Left forelimb (tissue), 1 donor: ENCODE measurements around the gene CPOX.

Experiments used
- DNase-seq: peaks from one replicate; pipeline ENCODE4 v3.0.0-alpha.2; 2018; ENCODE audit warnings: low spot score

CPOX gene

GRCh38 chr3:98596087-98596486 lies 2.7 kb upstream of the CPOX start:
- DNase-seq = no peak

GRCh38 chr3:98594628-98595324 lies 1.4 kb upstream of the CPOX start:
- DNase-seq = no peak

- DNase-seq = no peak
Measured at GRCh38 chr3:98592345-98592935, 971 bp downstream of the CPOX start.

GRCh38 chr3:98589331-98590036 lies 3.9 kb downstream of the CPOX start:
- no peak for DNase-seq

GRCh38 chr3:98588065-98588464 lies 5.3 kb downstream of the CPOX start:
- no peak for DNase-seq

- no peak for DNase-seq
Measured at GRCh38 chr3:98587654-98588053, 5.8 kb downstream of the CPOX start.

GRCh38 chr3:98584547-98584946 lies 8.9 kb downstream of the CPOX start:
- DNase-seq = no peak

- no peak for DNase-seq
Measured at GRCh38 chr3:98583766-98584165, 9.6 kb downstream of the CPOX start.

- no peak for DNase-seq
Measured at GRCh38 chr3:98582042-98582441, 11.4 kb downstream of the CPOX start.

- DNase-seq = no peak
Measured at GRCh38 chr3:98581474-98581873, 11.9 kb downstream of the CPOX start.

- no peak for DNase-seq
Measured at GRCh38 chr3:98580401-98581386, 12.7 kb downstream of the CPOX start.

- no peak for DNase-seq
Measured at GRCh38 chr3:98577178-98577895, 16.1 kb downstream of the CPOX start.

GRCh38 chr3:98574132-98574531 lies 19.3 kb downstream of the CPOX start:
- no peak for DNase-seq

GRCh38 chr3:98573181-98573728 lies 20.2 kb downstream of the CPOX start:
- no peak for DNase-seq

- DNase-seq = no peak
Measured at GRCh38 chr3:98568402-98568801, 25.0 kb downstream of the CPOX start.

- DNase-seq = no peak
Measured at GRCh38 chr3:98567666-98568270, 25.6 kb downstream of the CPOX start.

GRCh38 chr3:98565843-98566242 lies 27.6 kb downstream of the CPOX start:
- no peak for DNase-seq

- DNase-seq = no peak
Measured at GRCh38 chr3:98565237-98565643, 28.2 kb downstream of the CPOX start.

GRCh38 chr3:98564282-98565005 lies 29.0 kb downstream of the CPOX start:
- no peak for DNase-seq

GRCh38 chr3:98563661-98564281 lies 29.6 kb downstream of the CPOX start:
- DNase-seq = no peak
